ENCODE results near the gene PIGR.

GRCh38 chr1:206965781-206966180 lies 19.5 kb upstream of the PIGR start:
- TF ChIP-seq CTCF (IDR thresholded peaks at IDR 0.05) (no peak), POLR2A (IDR thresholded peaks at IDR 0.05) (no peak)

Measured in testis (tissue), 2 donors.